ENCODE results near the gene ULBP1.
"Not testable (repeated sequence)": the region's sequence is repeated elsewhere in the genome, so short reads cannot be mapped to it uniquely, and the experiment has no call there.

Gene ULBP1, protein sequence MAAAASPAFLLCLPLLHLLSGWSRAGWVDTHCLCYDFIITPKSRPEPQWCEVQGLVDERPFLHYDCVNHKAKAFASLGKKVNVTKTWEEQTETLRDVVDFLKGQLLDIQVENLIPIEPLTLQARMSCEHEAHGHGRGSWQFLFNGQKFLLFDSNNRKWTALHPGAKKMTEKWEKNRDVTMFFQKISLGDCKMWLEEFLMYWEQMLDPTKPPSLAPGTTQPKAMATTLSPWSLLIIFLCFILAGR

GRCh38 chr6:149963462-149964307 is at the start of gene ULBP1:
Gene ULBP1, plus strand, starts transcription at chr6:149963943. Its CDS starts 107 bp downstream, at chr6:149964050.
- DNase-seq (ENCODE audit: low read depth in 2 of 2): peak; percentile 59 to 61

DNA sequence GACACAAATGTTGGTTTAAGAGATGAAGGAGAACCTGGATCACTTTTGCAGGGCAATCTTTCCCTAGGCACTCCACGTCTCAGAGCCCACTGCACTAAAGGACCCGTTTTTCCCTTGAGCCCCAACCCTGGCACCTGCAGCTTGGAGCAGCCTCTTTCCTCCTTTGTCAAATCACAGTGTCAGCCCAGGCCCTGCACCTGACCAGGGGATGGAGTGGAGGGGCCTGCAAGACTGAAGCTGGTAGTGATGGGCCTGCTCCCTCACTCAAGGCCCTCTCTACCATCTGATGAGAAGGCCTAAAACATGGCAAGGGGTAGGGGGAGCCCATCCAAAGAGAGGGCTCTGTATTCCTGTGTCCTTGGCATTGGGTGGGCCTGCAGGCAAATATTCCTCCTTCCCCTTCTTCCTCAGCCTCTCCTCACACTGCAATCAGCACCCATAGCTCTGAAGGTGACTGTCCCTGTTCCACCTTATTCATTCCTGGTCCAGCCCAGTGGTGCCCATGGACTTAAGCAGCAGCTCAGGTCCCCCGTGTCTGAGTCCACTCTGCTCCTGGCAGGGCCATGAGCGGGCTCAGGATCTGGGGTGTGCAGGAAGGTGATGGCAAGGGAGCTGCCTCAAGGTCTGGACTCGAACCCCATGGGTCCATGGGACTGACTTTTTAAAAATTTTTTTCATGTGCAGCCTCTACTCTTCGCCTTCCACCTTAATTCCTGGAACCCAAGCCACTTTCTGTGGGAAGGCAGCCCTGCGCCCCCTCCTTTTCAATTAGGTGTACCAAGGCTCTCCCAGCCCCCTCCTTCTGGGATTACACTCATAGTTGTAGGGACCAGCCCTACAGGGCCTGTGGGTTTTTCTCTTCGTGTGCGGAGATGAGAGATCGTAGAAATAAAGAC is 47.5 kb upstream of the ULBP1 start:
- no peak for DNase-seq (ENCODE audit: low read depth in 2 of 2)

DNA sequence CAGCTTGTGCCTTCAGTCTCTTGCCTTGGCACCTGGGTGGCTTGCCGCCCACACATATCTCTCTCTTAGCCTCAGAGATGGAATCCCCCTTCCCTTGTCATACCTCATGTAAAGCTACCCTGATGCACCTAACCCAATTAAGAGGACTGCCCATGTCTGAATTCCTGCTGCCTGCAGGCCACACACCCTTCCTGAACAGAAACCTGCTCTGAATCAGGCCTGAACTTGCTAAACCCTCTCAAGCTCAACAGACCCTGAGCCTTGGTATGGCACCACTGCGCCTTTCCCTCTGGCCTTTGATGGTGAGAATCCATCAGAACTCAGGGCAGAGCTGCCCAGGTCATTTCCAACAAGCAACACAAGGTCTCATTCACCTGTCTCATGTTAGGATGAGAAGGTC is 46.1 kb upstream of the ULBP1 start:
- no peak for DNase-seq (ENCODE audit: low read depth in 2 of 2)

DNA sequence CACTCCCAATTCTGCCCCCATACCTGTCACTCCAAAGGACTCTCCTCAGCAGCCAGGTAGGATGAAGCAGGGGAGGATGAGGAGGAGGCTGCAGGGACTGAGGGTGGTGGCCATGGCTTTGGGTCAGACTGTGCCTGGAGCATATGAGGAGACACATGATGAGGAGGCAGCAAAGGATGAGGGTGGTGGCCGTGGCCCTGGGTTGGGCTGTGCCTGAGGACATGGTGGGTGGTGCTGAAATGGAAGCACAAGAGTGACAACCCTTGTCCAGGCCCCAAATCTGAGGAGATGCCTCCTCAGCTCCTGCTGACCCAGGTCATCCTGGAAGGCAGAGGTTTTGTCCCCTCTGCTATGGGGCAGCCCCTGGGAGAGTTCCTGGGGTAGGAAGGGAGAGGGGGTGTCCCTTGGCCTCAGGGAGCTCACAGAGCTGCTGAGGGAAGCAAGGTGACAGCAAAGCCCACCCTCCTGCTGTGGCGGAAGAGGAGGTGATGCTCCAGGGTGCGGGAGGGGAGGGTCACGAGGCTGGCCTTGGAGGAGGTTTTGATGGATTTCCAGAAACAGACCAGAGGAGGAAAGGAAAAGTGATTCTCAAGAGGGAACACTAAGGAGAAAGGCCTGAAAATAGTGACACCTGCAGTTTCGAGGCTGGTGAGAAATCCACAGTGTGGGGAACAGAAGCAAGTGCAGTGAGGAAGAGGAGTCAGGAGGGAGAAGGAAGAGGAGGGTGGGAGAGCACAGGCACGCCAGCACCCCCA is 45.4 kb upstream of the ULBP1 start:
- no peak for DNase-seq (ENCODE audit: low read depth in 2 of 2)

GRCh38 chr6:149919126-149919833 is 44.5 kb upstream of the ULBP1 start:
- DNase-seq (ENCODE audit: low read depth in 2 of 2): not testable (repeated sequence)

DNA sequence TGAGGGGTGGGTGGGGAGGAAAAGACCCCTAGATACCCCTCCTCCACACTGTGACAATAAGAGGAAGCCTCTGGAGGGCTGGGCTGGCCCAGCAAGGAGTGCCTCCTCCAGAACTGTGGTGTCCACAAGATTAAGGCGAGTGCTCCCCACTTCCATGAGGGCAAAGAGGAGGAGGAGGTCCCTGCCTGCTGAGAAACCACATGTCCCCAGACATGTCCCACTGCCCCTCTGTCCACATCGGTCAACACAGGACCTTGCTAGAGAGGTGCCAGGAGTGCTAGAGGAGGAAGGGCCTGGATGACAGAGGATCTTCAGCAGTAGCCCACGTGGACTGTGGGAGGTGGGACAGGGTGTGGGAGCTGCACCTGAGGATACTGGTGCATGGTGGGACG is 43.9 kb upstream of the ULBP1 start:
- DNase-seq (ENCODE audit: low read depth in 2 of 2): no peak

DNA sequence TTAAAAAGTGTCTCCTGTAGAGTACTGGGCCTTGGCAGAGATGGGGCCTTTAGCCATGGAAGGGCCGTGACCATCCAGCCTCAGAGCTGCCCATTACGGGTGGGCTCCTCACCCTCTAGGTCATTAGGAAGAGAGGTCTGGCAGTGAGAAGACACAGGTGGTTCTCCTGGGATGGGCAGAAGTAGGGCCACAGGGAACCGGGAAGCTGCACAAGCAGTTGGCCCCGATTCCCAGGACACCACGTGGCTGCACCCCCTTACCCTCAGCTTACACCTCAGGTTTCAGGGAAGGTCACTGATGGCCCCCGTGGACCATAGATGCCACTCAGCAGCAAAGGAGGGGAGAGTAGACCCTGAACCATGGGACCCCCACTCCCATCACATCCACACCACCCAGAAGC is 42.4 kb upstream of the ULBP1 start:
- DNase-seq (ENCODE audit: low read depth in 2 of 2): no peak

DNA sequence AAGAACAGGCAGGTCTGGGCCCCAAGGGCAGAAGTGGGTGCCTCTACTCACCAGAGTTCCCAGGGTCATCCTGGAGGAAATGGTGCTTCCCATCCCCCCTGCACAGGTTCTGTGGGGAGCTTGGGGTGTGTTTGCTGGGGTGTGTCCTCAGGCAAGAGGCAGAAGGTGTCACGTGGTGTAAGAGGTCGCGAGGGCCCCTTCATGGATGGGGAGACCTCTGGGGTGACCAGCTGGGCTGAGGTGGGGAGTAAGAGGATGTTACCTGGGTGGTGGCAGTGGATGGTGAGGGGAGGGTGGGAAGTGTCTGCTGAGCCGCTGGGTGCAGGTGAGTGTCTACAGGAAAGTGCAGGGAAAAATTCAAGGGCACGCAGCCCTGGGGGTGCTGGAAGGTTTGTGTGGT is 41.7 kb upstream of the ULBP1 start:
- DNase-seq (ENCODE audit: low read depth in 2 of 2): not testable (repeated sequence)

GRCh38 chr6:149922642-149923326 is 41.0 kb upstream of the ULBP1 start, which contains the start of gene RAET1G:
Gene RAET1G, minus strand, starts transcription at chr6:149923121. Its CDS starts 111 bp downstream, at chr6:149923010.
- DNase-seq (ENCODE audit: low read depth in 2 of 2): peak; percentile 58 to 73

GRCh38 chr6:149923327-149923986 is 40.3 kb upstream of the ULBP1 start:
- no peak for DNase-seq (ENCODE audit: low read depth in 2 of 2)

GRCh38 chr6:149924206-149924932 is 39.4 kb upstream of the ULBP1 start:
- DNase-seq (ENCODE audit: low read depth in 2 of 2): no peak

DNA sequence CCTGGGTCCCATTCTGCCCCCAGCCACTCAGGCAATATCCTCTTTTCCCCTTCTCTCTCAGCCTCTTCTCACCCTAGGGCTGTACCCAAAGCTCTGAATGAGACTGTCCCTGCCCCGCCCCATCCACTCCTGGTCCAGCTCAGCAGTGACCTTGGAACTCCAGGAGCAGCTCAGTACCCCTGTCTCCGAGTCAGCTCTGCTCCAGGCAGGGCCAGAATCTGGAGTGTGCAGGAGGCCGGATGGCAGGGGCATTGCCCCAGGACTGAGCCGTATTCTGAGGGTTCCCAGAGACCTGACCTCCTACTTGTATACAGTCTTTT is 38.9 kb upstream of the ULBP1 start:
- DNase-seq (ENCODE audit: low read depth in 2 of 2): no peak

DNA sequence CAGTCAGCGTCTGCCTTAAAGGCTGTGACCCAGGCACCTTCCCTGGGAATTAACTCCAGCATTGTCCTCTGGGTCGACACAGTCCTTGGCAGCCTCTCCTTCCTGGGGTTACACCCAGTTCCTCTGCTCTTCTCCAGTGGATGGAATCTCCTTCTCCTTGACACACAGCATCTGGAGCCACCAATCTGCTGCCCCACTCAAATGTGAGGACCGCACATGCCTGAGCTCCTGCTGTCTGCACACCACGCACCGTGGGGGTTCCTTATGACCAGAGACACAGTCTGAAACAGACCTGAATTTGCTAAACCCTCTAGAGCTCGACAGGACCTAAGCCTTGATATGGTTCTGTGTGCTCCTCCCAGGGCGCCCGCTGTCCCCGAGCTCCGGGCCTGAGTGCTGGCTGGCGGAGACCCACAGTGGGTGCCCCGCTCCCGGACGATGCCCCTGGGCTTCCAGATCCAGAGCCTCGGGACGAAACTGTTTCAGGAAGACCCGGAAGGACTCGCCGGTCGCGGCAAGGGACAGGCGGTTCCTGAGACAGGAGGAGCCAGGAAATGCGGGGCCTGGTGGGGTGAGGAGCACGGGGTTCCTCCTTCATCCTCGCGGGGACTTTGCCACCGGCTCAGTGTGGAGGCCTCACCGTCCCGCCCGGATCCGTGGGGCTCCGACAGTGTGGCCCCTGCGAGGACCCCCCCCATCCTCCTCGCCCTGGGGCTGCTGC is 38.3 kb upstream of the ULBP1 start:
- no peak for DNase-seq (ENCODE audit: low read depth in 2 of 2)

DNA sequence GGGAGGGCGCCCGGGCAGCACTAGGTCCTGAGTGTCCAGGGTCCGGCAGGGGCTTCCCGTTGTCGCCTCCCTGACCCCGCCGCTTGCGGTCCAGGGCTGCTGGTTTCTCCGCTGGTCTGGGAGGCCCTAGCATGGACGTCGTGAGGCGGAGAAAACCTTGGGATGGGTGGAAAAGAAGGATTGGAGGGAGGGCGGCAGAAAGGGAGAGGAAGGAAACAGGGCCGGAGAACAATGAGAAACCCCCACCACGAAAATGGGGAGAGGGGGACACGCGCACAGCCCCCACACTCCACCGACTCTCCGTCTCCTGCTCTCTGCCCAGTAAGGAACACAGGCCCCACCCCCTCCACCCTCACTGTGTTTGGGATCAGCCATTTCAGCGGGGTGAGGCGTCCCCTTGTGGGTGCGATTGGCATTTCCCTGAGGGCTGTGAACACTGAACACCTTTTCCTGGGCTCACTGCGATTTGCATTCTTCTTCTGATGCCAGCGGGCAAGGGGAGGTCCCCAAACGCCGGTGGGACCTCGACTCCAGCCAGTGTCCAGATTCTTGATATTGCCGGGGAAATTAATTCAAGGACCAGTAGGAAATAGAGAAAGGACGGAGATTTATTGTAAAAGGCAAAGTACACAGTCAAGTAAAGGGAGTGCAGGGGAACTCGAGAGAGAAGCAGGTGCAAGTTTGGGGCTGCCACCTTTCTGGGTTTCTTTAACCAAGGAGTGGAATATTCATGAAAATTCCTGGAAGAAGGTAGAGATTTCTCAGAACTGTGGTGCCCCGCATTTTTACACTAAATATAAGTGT is 37.6 kb upstream of the ULBP1 start:
- DNase-seq (ENCODE audit: low read depth in 2 of 2): peak; percentile 29 to 37

GRCh38 chr6:149927025-149927424 is 36.7 kb upstream of the ULBP1 start:
- DNase-seq (ENCODE audit: low read depth in 2 of 2): not testable (repeated sequence)

DNA sequence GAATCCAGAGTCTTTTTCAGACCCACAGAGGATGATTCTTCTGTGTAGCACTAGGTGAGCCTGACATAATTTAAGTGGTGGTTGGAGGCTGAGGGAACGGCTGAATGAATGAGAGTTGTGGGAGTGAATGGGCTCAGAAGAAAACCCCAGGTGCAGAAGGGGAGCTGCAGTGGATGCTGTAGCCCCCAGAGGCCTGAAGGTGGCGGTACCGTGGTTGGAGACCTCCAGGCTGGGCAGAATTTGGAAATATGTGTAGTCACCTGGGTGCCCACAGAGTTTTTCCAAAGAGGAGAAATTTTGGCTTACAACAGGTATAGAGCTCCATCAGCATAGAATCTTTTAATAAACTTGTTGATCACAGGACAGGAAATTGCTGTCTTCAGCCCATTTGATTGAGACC is 34.3 kb upstream of the ULBP1 start:
- no peak for DNase-seq (ENCODE audit: low read depth in 2 of 2)

- no peak for DNase-seq (ENCODE audit: low read depth in 2 of 2)
Measured at GRCh38 chr6:149931501-149931900, 32.2 kb upstream of the ULBP1 start.

- DNase-seq (ENCODE audit: low read depth in 2 of 2): no peak
Measured at GRCh38 chr6:149933036-149933435, 30.7 kb upstream of the ULBP1 start.
